CD14-positive monocyte (primary cell): Measurements from ENCODE around the gene PDCD4. TPM values are rescaled to one million over a fixed set of nuclear protein-coding genes. Genes with fewer than 3 reads are reported as not detected.

Source experiments
- DNase-seq, 3 donors: peaks; one replicate each; pipeline ENCODE4 v3.0.0-alpha.2; 2011 to 2022
- H2AFZ ChIP-seq: 2 replicates; pipeline ENCODE4 v1.6.0; 2012; ENCODE audit warnings: mild to moderate bottlenecking, low read depth, low read length, inconsistent platforms; ENCODE audit not compliant: insufficient read depth, poor library complexity, severe bottlenecking
- H3K27ac ChIP-seq, 2 donors: 1 replicate in 1 of 2; 2 replicates in 1 of 2; pipeline ENCODE4 v1.5.1; 2012 to 2013; ENCODE audit warnings: low read length in 2 of 2, control low read depth in 1 of 2, inconsistent platforms in 1 of 2, low read depth in 1 of 2, mild to moderate bottlenecking in 1 of 2
- H3K27me3 ChIP-seq, 2 donors: one replicate each; pipeline versions ENCODE4 v1.6.0 to v1.6.1; 2011 to 2013; ENCODE audit warnings: low read length in 2 of 2; ENCODE audit not compliant: control insufficient read depth in 2 of 2, insufficient read depth in 2 of 2
- H3K36me3 ChIP-seq, 2 donors: replicated peaks in 1 of 2; 1 replicate in 1 of 2; 2 replicates in 1 of 2; pipeline versions ENCODE4 v1.5.1 to v1.6.1; 2012 to 2013; ENCODE audit warnings: low read length in 2 of 2, control low read depth in 1 of 2, inconsistent platforms in 1 of 2, mild to moderate bottlenecking in 1 of 2; ENCODE audit not compliant: insufficient read depth in 2 of 2, control insufficient read depth in 1 of 2
- H3K4me1 ChIP-seq, 2 donors: 1 replicate in 1 of 2; 2 replicates in 1 of 2; pipeline versions ENCODE4 v1.5.1 to v1.6.1; 2012 to 2013; ENCODE audit warnings: low read length in 2 of 2, control low read depth in 1 of 2, inconsistent platforms in 1 of 2, mild to moderate bottlenecking in 1 of 2, moderate library complexity in 1 of 2; ENCODE audit not compliant: insufficient read depth in 2 of 2, control insufficient read depth in 1 of 2
- H3K4me2 ChIP-seq: replicated peaks from 2 replicates; pipeline ENCODE3; 2012; ENCODE audit warnings: low read length, moderate library complexity, mild to moderate bottlenecking; ENCODE audit not compliant: poor library complexity, severe bottlenecking; ENCODE audit errors: extremely low read depth
- H3K4me3 ChIP-seq, 3 experiments: fragments of 200-600 bp in 1 of 3; sonication (generic) in 1 of 3; replicated peaks in 1 of 3; 1 replicate in 2 of 3; 2 replicates in 1 of 3; pipeline ENCODE4 v1.5.1; 2011 to 2013; ENCODE audit warnings: low read length in 3 of 3, mild to moderate bottlenecking in 3 of 3, control low read depth in 2 of 3, low read depth in 2 of 3, inconsistent platforms in 1 of 3, moderate library complexity in 1 of 3
- H3K79me2 ChIP-seq: 2 replicates; pipeline ENCODE4 v1.6.0; 2012; ENCODE audit warnings: mild to moderate bottlenecking, control low read depth, inconsistent platforms, low read length, moderate library complexity; ENCODE audit not compliant: insufficient read depth
- H3K9ac ChIP-seq: 2 replicates; pipeline ENCODE4 v1.6.0; 2017; ENCODE audit warnings: low read length, mild to moderate bottlenecking; ENCODE audit not compliant: insufficient read depth, poor library complexity, severe bottlenecking
- H3K9me3 ChIP-seq, 2 donors: replicated peaks in 1 of 2; 1 replicate in 1 of 2; 2 replicates in 1 of 2; pipeline versions ENCODE4 v1.5.1 to v1.6.1; 2012 to 2013; ENCODE audit warnings: low read length in 2 of 2, control low read depth in 1 of 2; ENCODE audit not compliant: control insufficient read depth in 1 of 2, insufficient read depth in 1 of 2
- H4K20me1 ChIP-seq: 2 replicates; pipeline ENCODE4 v1.6.0; 2012; ENCODE audit warnings: mild to moderate bottlenecking, low read length, control low read depth, moderate library complexity; ENCODE audit not compliant: insufficient read depth
- H3K27ac Mint-ChIP-seq, 7 donors: one replicate each; pipeline ENCODE4 v1.8.0; 2020; ENCODE audit warnings: mild to moderate bottlenecking in 7 of 7, mixed read lengths in 7 of 7, moderate library complexity in 6 of 7, inconsistent platforms in 2 of 7
- H3K27me3 Mint-ChIP-seq, 3 donors: one replicate each; pipeline ENCODE4 v1.8.0; 2021 to 2022; ENCODE audit warnings: low read depth in 3 of 3, mild to moderate bottlenecking in 3 of 3, mixed read lengths in 3 of 3, moderate library complexity in 3 of 3, inconsistent platforms in 1 of 3
- H3K36me3 Mint-ChIP-seq, 2 donors: one replicate each; pipeline ENCODE4 v1.8.0; 2020; ENCODE audit warnings: mixed read lengths in 2 of 2, inconsistent platforms in 1 of 2, mild to moderate bottlenecking in 1 of 2
- H3K4me1 Mint-ChIP-seq: one replicate; pipeline ENCODE4 v1.8.0; 2020; ENCODE audit warnings: mild to moderate bottlenecking, mixed read lengths
- H3K4me3 Mint-ChIP-seq, 2 donors: one replicate each; pipeline ENCODE4 v1.8.0; 2020; ENCODE audit warnings: mild to moderate bottlenecking in 2 of 2, mixed read lengths in 2 of 2, moderate library complexity in 1 of 2
- H3K9me3 Mint-ChIP-seq, 7 donors: one replicate each; pipeline ENCODE4 v1.8.0; 2020 to 2022; ENCODE audit warnings: mixed read lengths in 7 of 7, mild to moderate bottlenecking in 6 of 7, moderate library complexity in 6 of 7, inconsistent platforms in 2 of 7
- CTCF ChIP-seq: fragments of 200-600 bp; IDR thresholded peaks from one replicate; pipeline ENCODE4 v1.8.0; 2022; ENCODE audit warnings: antibody characterized with exemption, mild to moderate bottlenecking
- WGBS: methylation state at CpG from one replicate; pipeline ENCODE4 v1.1.5; 2013; ENCODE audit warnings: missing lambda C conversion rate; ENCODE audit not compliant: insufficient coverage; 5-methylcytosine and 5-hydroxymethylcytosine counted together
- intact Hi-C, 2 donors: fragments of 100-400 bp; cut with micrococcal nuclease; formaldehyde crosslinking; loops; one replicate each; pipeline versions ENCODE4 v1.15.0 to v1.15.1; 2023
- polyA plus RNA-seq, 3 donors: library from polyadenylated mRNA; depleted of rRNA in 1 of 3; unstranded in 2 of 3; stranded (reverse) in 1 of 3; fragments of 300-500 nt in 2 of 3; fragments of >200 nt in 1 of 3; fragmentation: Illumina TruSeq in 2 of 3; gene quantifications; 1 replicate in 2 of 3; 2 replicates in 1 of 3; pipeline ENCODE4 v1.2.3, GENCODE V29; 2012 to 2021

PDCD4 gene
- polyA plus RNA-seq, 3 donors: 39.8 to 53.4 (median 48.6) TPM

GRCh38 chr10:110824660-110825059 is 47.1 kb upstream of the PDCD4 start:
- H3K36me3 Mint-ChIP-seq: no peaks in the 10 kb centered on the region
- Histone ChIP-seq H3K9me3 (no peaks in the 10 kb centered on the region), H3K79me2 (no peaks in the 10 kb centered on the region), H3K27ac (no peak overlapping the region), H3K4me3 (no peak overlapping the region), H3K4me2 (no peak overlapping the region), H3K27me3 (no peaks in the 10 kb centered on the region), H4K20me1 (no peaks in the 10 kb centered on the region), H2AFZ (no peak overlapping the region), H3K9ac (no peak overlapping the region), H3K4me1 (no peaks in the 10 kb centered on the region), H3K36me3 (no peaks in the 10 kb centered on the region)
- H3K4me3 Mint-ChIP-seq: no peak overlapping the region
- WGBS: 75% methylated on average over 1 of the region's 5 CpGs
- no peaks in the 10 kb centered on the region for H3K4me1 Mint-ChIP-seq
- no peak for DNase-seq
- no peak for TF ChIP-seq CTCF
- intact Hi-C loops: no loop called here
- peaks cover 0 to 6% (median 0%) of the 10 kb centered on the region in 3 donors for H3K27me3 Mint-ChIP-seq
- H3K9me3 Mint-ChIP-seq: no peaks in the 10 kb centered on the region
- H3K27ac Mint-ChIP-seq: no peak overlapping the region

DNA sequence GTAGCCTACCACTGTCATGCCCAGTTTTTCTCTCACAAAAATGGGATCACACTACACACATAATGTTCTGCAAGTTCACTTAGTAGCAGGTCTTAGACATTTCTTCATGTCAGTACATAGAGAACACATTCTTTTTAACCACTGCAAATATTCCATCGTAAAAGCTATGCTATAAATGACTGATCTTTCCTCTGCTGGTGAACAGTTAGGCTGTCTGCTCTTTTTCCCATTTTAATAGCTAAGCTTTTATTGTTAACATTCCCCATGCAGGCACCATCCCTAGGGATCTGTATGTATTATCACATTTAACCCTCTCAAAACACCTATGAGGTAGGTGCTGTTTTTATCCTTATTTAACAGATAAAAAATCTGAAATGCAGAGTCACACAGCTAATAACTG is 46.2 kb upstream of the PDCD4 start:
- Mint-ChIP-seq H3K27me3 (peaks cover 0 to 6% (median 0%) of the 10 kb centered on the region in 3 donors), H3K4me1 (no peaks in the 10 kb centered on the region), H3K9me3 (no peaks in the 10 kb centered on the region), H3K4me3 (no peak overlapping the region), H3K36me3 (no peaks in the 10 kb centered on the region), H3K27ac (no peak overlapping the region)
- Histone ChIP-seq H3K9me3 (no peaks in the 10 kb centered on the region), H3K27me3 (no peaks in the 10 kb centered on the region), H3K9ac (no peak overlapping the region), H3K4me1 (no peaks in the 10 kb centered on the region), H2AFZ (no peak overlapping the region), H3K4me3 (no peak overlapping the region), H3K4me2 (no peak overlapping the region), H4K20me1 (no peaks in the 10 kb centered on the region), H3K79me2 (no peaks in the 10 kb centered on the region), H3K36me3 (no peaks in the 10 kb centered on the region), H3K27ac (no peak overlapping the region)
- WGBS: no CpG with 5 or more reads among the region's 1 CpG
- intact Hi-C loops: no loop called here
- no peak for TF ChIP-seq CTCF
- DNase-seq: no peak
